ENCODE data around the gene ATP2A1.

DNA sequence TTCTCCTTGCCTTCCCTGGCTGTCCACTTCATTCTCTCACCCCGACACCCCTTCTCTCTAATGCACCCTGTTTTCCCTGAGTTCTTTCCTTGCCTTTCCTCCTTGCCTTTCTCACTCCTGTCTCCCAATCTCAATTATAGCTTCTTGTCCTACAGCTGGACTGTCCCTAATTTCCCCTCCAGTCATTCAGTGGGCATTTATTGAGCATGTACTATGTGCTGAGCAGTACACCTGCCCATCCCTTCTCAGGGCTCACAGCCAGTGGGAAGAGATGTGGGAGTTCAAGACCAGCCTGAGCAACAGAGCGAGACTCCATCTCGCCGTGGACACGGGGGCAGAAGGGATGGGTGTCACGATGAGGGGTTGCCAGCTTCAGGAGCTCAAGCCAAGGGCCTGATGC, 5.8 kb downstream of the ATP2A1 start:
- TF ChIP-seq CTCF (IDR thresholded peaks at IDR 0.05; ENCODE audit: extremely low read depth in 1 of 2, insufficient read depth in 1 of 2, low read depth in 1 of 2, low read length in 2 of 2) (no peak), GATA2 (IDR thresholded peaks at IDR 0.05; ENCODE audit: insufficient read depth, insufficient read length, low read depth, low read length) (no peak), POLR2AphosphoS5 (IDR thresholded peaks at IDR 0.05; ENCODE audit: insufficient read depth, low read depth, low read length) (no peak), POLR2A (IDR thresholded peaks at IDR 0.05; ENCODE audit: low read depth, low read length) (no peak), EZH2 (IDR thresholded peaks at IDR 0.05; ENCODE audit: borderline replicate concordance, low read depth, low read length, severe bottlenecking) (no peak), JUN (IDR thresholded peaks at IDR 0.05; ENCODE audit: borderline replicate concordance, insufficient read depth, insufficient read length, low read depth) (no peak)
- TF ChIP-seq, protein P1, sequence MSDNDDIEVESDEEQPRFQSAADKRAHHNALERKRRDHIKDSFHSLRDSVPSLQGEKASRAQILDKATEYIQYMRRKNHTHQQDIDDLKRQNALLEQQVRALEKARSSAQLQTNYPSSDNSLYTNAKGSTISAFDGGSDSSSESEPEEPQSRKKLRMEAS (IDR thresholded peaks at IDR 0.05; ENCODE audit: insufficient read depth, insufficient read length) = no peak
